Measurements from ENCODE around the gene SUPT6H.

- no peak for TF ChIP-seq EP300 (IDR thresholded peaks at IDR 0.05; ENCODE audit: borderline replicate concordance in 1 of 2, low read depth in 2 of 2, low read length in 2 of 2)
- TF ChIP-seq, protein P1, sequence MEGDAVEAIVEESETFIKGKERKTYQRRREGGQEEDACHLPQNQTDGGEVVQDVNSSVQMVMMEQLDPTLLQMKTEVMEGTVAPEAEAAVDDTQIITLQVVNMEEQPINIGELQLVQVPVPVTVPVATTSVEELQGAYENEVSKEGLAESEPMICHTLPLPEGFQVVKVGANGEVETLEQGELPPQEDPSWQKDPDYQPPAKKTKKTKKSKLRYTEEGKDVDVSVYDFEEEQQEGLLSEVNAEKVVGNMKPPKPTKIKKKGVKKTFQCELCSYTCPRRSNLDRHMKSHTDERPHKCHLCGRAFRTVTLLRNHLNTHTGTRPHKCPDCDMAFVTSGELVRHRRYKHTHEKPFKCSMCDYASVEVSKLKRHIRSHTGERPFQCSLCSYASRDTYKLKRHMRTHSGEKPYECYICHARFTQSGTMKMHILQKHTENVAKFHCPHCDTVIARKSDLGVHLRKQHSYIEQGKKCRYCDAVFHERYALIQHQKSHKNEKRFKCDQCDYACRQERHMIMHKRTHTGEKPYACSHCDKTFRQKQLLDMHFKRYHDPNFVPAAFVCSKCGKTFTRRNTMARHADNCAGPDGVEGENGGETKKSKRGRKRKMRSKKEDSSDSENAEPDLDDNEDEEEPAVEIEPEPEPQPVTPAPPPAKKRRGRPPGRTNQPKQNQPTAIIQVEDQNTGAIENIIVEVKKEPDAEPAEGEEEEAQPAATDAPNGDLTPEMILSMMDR (IDR thresholded peaks at IDR 0.05; ENCODE audit: control extremely low read depth in 1 of 3, insufficient read depth in 1 of 3, low read depth in 1 of 3, low read length in 3 of 3): no peak
- no peak for TF ChIP-seq BRCA1 (IDR thresholded peaks at IDR 0.05; ENCODE audit: low read depth, low read length)
Measured at GRCh38 chr17:28748852-28749515, 87.0 kb downstream of the SUPT6H start.

All from H1 (cell line).